Measurements from ENCODE around the gene ABLIM2. TPM values are rescaled to one million over a fixed set of nuclear protein-coding genes. Genes with fewer than 3 reads are reported as not detected.

Gene ABLIM2
- polyA plus RNA-seq, 1 donor from 2014 or later = 14.9 TPM

DNA sequence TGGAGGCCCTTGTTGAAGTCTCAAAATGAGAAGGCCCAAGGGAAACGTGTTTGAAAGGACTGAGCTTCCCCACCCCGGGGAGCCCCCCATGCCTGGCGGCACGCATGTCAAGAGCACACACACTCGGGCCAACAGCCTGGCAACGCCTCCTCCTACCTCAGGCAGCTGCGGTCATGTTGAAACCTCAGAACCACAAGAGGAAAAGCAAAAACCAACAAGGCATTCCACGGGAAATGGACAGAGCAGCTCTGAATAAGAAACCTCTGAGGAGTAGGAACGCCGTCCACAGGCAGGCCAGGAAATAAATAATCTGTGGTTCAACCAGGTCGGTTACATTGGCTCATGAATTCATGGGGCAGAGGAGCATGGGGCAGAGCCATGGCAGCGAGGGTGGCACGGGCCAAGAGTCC, 123.2 kb downstream of the ABLIM2 start:
- TF ChIP-seq, protein P1, sequence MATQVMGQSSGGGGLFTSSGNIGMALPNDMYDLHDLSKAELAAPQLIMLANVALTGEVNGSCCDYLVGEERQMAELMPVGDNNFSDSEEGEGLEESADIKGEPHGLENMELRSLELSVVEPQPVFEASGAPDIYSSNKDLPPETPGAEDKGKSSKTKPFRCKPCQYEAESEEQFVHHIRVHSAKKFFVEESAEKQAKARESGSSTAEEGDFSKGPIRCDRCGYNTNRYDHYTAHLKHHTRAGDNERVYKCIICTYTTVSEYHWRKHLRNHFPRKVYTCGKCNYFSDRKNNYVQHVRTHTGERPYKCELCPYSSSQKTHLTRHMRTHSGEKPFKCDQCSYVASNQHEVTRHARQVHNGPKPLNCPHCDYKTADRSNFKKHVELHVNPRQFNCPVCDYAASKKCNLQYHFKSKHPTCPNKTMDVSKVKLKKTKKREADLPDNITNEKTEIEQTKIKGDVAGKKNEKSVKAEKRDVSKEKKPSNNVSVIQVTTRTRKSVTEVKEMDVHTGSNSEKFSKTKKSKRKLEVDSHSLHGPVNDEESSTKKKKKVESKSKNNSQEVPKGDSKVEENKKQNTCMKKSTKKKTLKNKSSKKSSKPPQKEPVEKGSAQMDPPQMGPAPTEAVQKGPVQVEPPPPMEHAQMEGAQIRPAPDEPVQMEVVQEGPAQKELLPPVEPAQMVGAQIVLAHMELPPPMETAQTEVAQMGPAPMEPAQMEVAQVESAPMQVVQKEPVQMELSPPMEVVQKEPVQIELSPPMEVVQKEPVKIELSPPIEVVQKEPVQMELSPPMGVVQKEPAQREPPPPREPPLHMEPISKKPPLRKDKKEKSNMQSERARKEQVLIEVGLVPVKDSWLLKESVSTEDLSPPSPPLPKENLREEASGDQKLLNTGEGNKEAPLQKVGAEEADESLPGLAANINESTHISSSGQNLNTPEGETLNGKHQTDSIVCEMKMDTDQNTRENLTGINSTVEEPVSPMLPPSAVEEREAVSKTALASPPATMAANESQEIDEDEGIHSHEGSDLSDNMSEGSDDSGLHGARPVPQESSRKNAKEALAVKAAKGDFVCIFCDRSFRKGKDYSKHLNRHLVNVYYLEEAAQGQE (IDR thresholded peaks at IDR 0.05; ENCODE audit: borderline replicate concordance) = no peak
- TF ChIP-seq, protein P2, sequence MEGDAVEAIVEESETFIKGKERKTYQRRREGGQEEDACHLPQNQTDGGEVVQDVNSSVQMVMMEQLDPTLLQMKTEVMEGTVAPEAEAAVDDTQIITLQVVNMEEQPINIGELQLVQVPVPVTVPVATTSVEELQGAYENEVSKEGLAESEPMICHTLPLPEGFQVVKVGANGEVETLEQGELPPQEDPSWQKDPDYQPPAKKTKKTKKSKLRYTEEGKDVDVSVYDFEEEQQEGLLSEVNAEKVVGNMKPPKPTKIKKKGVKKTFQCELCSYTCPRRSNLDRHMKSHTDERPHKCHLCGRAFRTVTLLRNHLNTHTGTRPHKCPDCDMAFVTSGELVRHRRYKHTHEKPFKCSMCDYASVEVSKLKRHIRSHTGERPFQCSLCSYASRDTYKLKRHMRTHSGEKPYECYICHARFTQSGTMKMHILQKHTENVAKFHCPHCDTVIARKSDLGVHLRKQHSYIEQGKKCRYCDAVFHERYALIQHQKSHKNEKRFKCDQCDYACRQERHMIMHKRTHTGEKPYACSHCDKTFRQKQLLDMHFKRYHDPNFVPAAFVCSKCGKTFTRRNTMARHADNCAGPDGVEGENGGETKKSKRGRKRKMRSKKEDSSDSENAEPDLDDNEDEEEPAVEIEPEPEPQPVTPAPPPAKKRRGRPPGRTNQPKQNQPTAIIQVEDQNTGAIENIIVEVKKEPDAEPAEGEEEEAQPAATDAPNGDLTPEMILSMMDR (IDR thresholded peaks at IDR 0.05; ENCODE audit: poor library complexity, severe bottlenecking) = no peak
- no peak for TF ChIP-seq EP300 (conservative IDR thresholded peaks at IDR 0.05; ENCODE audit: poor library complexity, severe bottlenecking)
- no peak for TF ChIP-seq TAF1 (IDR thresholded peaks at IDR 0.05; ENCODE audit: low read depth)
- no peak for TF ChIP-seq RAD21 (conservative IDR thresholded peaks at IDR 0.05)
- TF ChIP-seq POLR2AphosphoS5 (IDR thresholded peaks at IDR 0.05) = no peak
- Histone ChIP-seq H3K9me2 (ENCODE audit: insufficient read depth, low read length) (no peaks in the 10 kb centered on the region), H3K9ac (ENCODE audit: low read length) (no peak overlapping the region), H2AFZ (ENCODE audit: low read depth, low read length) (no peak overlapping the region), H3K36me3 (ENCODE audit: insufficient read depth, low read length) (no peaks in the 10 kb centered on the region), H3K27me3 (ENCODE audit: insufficient read depth, low read depth, low read length) (no peaks in the 10 kb centered on the region), H3F3A (ENCODE audit: insufficient read depth, low read length, poor library complexity, severe bottlenecking) (no peaks in the 10 kb centered on the region), H3K9me3 (ENCODE audit: low read length) (no peaks in the 10 kb centered on the region), H3K79me2 (replicated peaks; ENCODE audit: insufficient read depth, low read length) (no peaks in the 10 kb centered on the region), H4K20me1 (ENCODE audit: insufficient read depth) (no peaks in the 10 kb centered on the region), H3K4me2 (ENCODE audit: low read length) (no peak overlapping the region), H3K4me3 (ENCODE audit: low read length) (no peak overlapping the region), H3K27ac (ENCODE audit: low read length) (no peak overlapping the region)

DNA sequence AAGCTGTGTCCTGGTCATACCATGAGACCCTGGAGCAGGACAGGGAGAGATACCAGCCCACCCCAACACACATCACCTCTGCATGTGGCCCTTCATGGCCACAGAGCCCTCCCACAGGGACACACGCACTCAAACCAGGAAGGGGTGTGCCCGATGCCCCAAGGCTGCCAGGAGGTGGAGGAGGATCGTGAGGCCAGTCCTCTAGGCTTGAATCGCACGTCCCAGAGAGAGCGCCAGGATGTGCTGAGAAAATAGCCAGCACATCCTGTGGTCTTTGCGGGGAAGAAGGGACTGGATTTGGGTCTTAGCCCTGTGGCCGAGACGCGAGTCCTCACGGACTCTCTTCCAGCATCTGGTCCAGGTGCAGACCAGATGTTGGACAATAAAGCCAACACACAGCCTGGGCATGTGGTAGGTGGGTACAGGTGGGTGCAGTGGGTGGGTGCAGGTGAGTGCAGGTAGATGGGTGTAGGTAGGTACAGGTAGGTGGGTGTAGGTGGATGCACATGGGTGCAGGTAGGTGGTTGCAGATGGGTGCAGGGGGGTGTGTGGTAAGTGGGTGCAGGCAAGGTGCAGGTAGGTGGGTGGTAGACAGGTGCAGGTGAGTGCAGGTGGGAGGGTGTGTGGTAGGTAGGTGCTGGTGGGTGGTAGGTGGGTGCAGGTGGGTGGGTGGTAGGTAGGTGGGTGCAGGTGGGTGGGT, 124.6 kb downstream of the ABLIM2 start:
- Histone ChIP-seq H3K4me3 (ENCODE audit: low read length) (no peak overlapping the region), H4K20me1 (ENCODE audit: insufficient read depth) (no peaks in the 10 kb centered on the region), H3K9me3 (ENCODE audit: low read length) (no peaks in the 10 kb centered on the region), H3K9ac (ENCODE audit: low read length) (no peak overlapping the region), H3K9me2 (ENCODE audit: insufficient read depth, low read length) (no peaks in the 10 kb centered on the region), H3K27ac (ENCODE audit: low read length) (no peak overlapping the region), H3K27me3 (ENCODE audit: insufficient read depth, low read depth, low read length) (no peaks in the 10 kb centered on the region), H3K36me3 (ENCODE audit: insufficient read depth, low read length) (no peaks in the 10 kb centered on the region), H3F3A (ENCODE audit: insufficient read depth, low read length, poor library complexity, severe bottlenecking) (no peaks in the 10 kb centered on the region), H2AFZ (ENCODE audit: low read depth, low read length) (no peak overlapping the region), H3K4me2 (ENCODE audit: low read length) (no peak overlapping the region), H3K79me2 (replicated peaks; ENCODE audit: insufficient read depth, low read length) (no peaks in the 10 kb centered on the region)
- no peak for TF ChIP-seq EZH2 (IDR thresholded peaks at IDR 0.05; ENCODE audit: borderline replicate concordance, insufficient read depth, low read length, poor library complexity, severe bottlenecking)
- TF ChIP-seq, protein P2 (IDR thresholded peaks at IDR 0.05; ENCODE audit: poor library complexity, severe bottlenecking) = no peak

Data from neural cell (in vitro differentiated cells).